OCI-LY3 (cell line): ENCODE data around the gene DYRK1A.

ENCODE experiments used
- H2AFZ ChIP-seq: fragments of 200-600, 300-600 bp; shearing (Covaris generic); 2 replicates; pipeline ENCODE4 v1.6.0; 2014; ENCODE audit warnings: antibody characterized with exemption, low read depth, low read length
- H3K27ac ChIP-seq: fragments of 200-600, 300-600 bp; sonication (generic); 2 replicates; pipeline ENCODE4 v1.5.1; 2014; ENCODE audit warnings: mild to moderate bottlenecking, low read length, moderate library complexity, mixed read lengths
- H3K27me3 ChIP-seq: fragments of 200-600, 300-600 bp; sonication (generic); 2 replicates; pipeline ENCODE4 v1.6.1; 2014; ENCODE audit warnings: low read depth, low read length, mixed read lengths
- H3K36me3 ChIP-seq: fragments of 200-600, 300-600 bp; sonication (generic); replicated peaks from 2 replicates; pipeline ENCODE3; 2014; ENCODE audit warnings: low read depth, low read length, mixed read lengths
- H3K4me1 ChIP-seq: fragments of 300-600, 200-600 bp; sonication (generic); 2 replicates; pipeline ENCODE4 v1.6.1; 2014; ENCODE audit warnings: low read length, mixed read lengths
- H3K4me2 ChIP-seq: fragments of 200-600, 300-600 bp; sonication (generic); 2 replicates; pipeline ENCODE4 v1.6.1; 2014; ENCODE audit warnings: low read length, mixed read lengths
- H3K4me3 ChIP-seq: fragments of 300-600, 200-600 bp; sonication (generic); 2 replicates; pipeline ENCODE4 v1.5.1; 2014; ENCODE audit warnings: antibody characterized with exemption, mild to moderate bottlenecking, low read length, moderate library complexity
- H3K79me2 ChIP-seq: fragments of 300-600, 200-600 bp; shearing (Covaris generic); 2 replicates; pipeline ENCODE4 v1.6.1; 2014; ENCODE audit warnings: mild to moderate bottlenecking, low read length, mixed read lengths
- H3K9ac ChIP-seq: fragments of 300-600, 200-600 bp; shearing (Covaris generic); 2 replicates; pipeline ENCODE4 v1.6.0; 2014; ENCODE audit warnings: mild to moderate bottlenecking, low read length, moderate library complexity
- H3K9me3 ChIP-seq: fragments of 200-600, 300-600 bp; shearing (Covaris generic); 2 replicates; pipeline ENCODE4 v1.6.1; 2014; ENCODE audit warnings: low read length, mixed read lengths; ENCODE audit not compliant: insufficient read depth
- H4K20me1 ChIP-seq: fragments of 200-600, 300-600 bp; sonication (generic); 2 replicates; pipeline ENCODE4 v1.6.1; 2016; ENCODE audit warnings: low read length, mixed read lengths; ENCODE audit not compliant: insufficient read depth
- CTCF ChIP-seq: fragments of 200-600, 300-600 bp; sonication (generic); IDR thresholded peaks from 2 replicates; pipeline ENCODE4 v1.5.1; 2014; ENCODE audit warnings: antibody characterized with exemption, low read length, low read depth
- EZH2phosphoT487 ChIP-seq: fragments of 200-600 bp; shearing (Covaris generic); IDR thresholded peaks from 2 replicates; pipeline ENCODE4 v1.6.1; 2018; ENCODE audit warnings: antibody characterized with exemption, mixed run types, low read depth

DYRK1A gene

GRCh38 chr21:37383784-37384311 lies 17.3 kb downstream of the DYRK1A start:
- no peak overlapping the region for H2AFZ ChIP-seq
- H3K4me1 ChIP-seq = peaks cover 3% of the 10 kb centered on the region; the same call in 1 of the 2 replicates
- no peaks in the 10 kb centered on the region for H3K27me3 ChIP-seq
- H3K9me3 ChIP-seq = no peaks in the 10 kb centered on the region
- peaks cover 99% of the 10 kb centered on the region for H3K79me2 ChIP-seq
- H3K9ac ChIP-seq = no peak overlapping the region
- no peaks in the 10 kb centered on the region for H3K36me3 ChIP-seq
- TF ChIP-seq EZH2phosphoT487 = no peak
- no peak for TF ChIP-seq CTCF
- peaks cover 96% of the 10 kb centered on the region for H4K20me1 ChIP-seq
- no peak overlapping the region for H3K27ac ChIP-seq
- H3K4me2 ChIP-seq = no peak overlapping the region
- no peak overlapping the region for H3K4me3 ChIP-seq

- Histone ChIP-seq H3K4me3 (no peak overlapping the region), H3K27ac (no peak overlapping the region), H3K27me3 (no peaks in the 10 kb centered on the region), H4K20me1 (peaks cover 94% of the 10 kb centered on the region), H2AFZ (no peak overlapping the region), H3K36me3 (no peaks in the 10 kb centered on the region), H3K9ac (no peak overlapping the region), H3K79me2 (peaks cover 99% of the 10 kb centered on the region), H3K9me3 (no peaks in the 10 kb centered on the region), H3K4me2 (no peak overlapping the region), H3K4me1 (peaks cover 3% of the 10 kb centered on the region; the same call in 1 of the 2 replicates)
- TF ChIP-seq EZH2phosphoT487 (no peak), CTCF (no peak)
Measured at GRCh38 chr21:37384416-37384815, 17.8 kb downstream of the DYRK1A start.

GRCh38 chr21:37385179-37385765 lies 18.7 kb downstream of the DYRK1A start:
- Histone ChIP-seq H3K36me3 (no peaks in the 10 kb centered on the region), H3K4me2 (no peak overlapping the region), H3K9me3 (no peaks in the 10 kb centered on the region), H3K4me1 (peaks cover 3% of the 10 kb centered on the region; the same call in 1 of the 2 replicates), H3K79me2 (peaks cover 99% of the 10 kb centered on the region), H4K20me1 (peaks cover 94% of the 10 kb centered on the region), H3K9ac (no peak overlapping the region), H3K27me3 (no peaks in the 10 kb centered on the region), H3K27ac (no peak overlapping the region), H3K4me3 (no peak overlapping the region), H2AFZ (no peak overlapping the region)
- TF ChIP-seq CTCF (no peak), EZH2phosphoT487 (no peak)

GRCh38 chr21:37386151-37386550 lies 19.6 kb downstream of the DYRK1A start:
- peaks cover 99% of the 10 kb centered on the region for H3K79me2 ChIP-seq
- H3K36me3 ChIP-seq = no peaks in the 10 kb centered on the region
- no peaks in the 10 kb centered on the region for H3K27me3 ChIP-seq
- no peak overlapping the region for H2AFZ ChIP-seq
- H3K9ac ChIP-seq = no peak overlapping the region
- no peaks in the 10 kb centered on the region for H3K9me3 ChIP-seq
- H3K4me1 ChIP-seq = peaks cover 3% of the 10 kb centered on the region; the same call in 1 of the 2 replicates
- H3K4me2 ChIP-seq = no peak overlapping the region
- TF ChIP-seq EZH2phosphoT487 (no peak), CTCF (no peak)
- peaks cover 94% of the 10 kb centered on the region for H4K20me1 ChIP-seq
- H3K4me3 ChIP-seq = no peak overlapping the region
- no peak overlapping the region for H3K27ac ChIP-seq
